GM21367 (cell line): ENCODE data around the gene PITPNC1.
"Not testable (repeated sequence)": the region's sequence is repeated elsewhere in the genome, so short reads cannot be mapped to it uniquely, and the experiment has no call there.

Source experiments
- ATAC-seq: cut with Tn5 transposase; IDR thresholded peaks from one replicate; pipeline ENCODE4 v1.9.1; 2021; ENCODE audit not compliant: unreplicated experiment

PITPNC1 gene

DNA sequence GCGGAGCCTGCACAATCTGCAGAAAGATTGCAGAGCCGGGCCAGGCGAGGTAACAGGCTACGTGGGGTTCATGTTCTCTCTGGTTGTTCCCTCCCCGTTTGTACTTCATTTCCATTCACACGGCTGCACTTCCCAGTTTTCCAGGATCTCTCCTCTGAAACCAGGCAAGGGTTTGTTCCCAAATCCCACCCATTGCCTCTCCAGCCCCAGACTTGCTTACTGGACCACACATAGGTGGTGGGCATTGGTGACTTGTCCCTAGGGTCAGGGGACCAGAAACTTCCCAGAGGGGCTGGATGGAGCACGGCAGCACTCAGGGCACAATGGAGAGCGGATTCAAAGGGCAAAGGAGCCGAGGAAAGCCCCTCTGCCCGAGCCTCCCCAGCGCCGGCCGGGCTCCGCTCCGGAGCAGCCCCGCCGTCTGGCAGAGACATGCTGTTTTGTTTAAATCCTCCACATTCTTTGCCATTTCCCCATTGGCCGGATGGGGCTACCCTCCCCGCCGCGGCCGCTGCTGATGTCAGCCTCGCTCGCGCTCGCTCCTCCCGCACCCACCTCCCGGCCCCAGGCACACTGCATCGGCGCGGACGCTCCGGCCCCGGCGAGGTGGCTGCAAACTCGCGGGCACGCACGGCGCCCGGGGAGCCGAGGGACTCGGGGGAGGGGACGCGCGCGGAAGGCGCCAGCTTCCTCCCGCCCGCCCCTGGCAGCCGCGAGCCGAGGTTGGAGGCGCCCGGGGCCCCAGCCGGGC is at the start of gene PITPNC1:
Gene PITPNC1 (plus strand): TSS at position 545 of the 751 bp plus-strand sequence.
- peak; percentile 51 for ATAC-seq

- ATAC-seq: no peak
These were observed 49.1 kb upstream of the PITPNC1 start for GRCh38 chr17:67328026-67328425.

GRCh38 chr17:67331381-67332161 is 45.5 kb upstream of the PITPNC1 start:
- ATAC-seq: not testable (repeated sequence)

GRCh38 chr17:67332162-67332508 is 44.9 kb upstream of the PITPNC1 start:
- ATAC-seq: not testable (repeated sequence)

DNA sequence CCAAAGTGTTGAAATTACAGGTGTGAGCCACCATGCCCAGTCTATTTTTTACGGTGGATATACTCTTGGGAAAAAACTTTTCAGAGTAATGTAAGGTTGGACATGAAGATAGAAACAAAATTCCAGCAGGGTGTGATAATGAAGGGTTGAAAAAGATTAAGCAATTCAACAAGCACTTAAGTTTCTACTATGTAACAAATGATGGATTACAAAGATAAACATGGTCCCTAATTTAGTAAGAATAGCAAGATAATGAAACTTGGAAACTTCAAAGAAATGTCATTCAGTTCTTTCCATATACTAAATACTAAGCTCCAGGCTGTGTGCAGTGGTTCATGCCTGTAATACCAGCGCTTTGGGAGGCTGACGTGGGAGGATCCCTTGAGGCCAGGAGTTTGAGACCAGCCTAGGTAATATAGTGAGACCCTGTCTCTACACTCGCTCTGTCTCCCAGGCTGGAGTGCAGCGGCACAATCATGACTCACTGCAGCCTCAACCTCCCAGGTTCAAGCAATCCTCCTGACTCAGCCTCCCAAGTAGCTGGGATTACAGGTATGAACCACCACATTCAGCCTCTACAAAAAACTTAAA is 41.7 kb upstream of the PITPNC1 start:
- no peak for ATAC-seq

DNA sequence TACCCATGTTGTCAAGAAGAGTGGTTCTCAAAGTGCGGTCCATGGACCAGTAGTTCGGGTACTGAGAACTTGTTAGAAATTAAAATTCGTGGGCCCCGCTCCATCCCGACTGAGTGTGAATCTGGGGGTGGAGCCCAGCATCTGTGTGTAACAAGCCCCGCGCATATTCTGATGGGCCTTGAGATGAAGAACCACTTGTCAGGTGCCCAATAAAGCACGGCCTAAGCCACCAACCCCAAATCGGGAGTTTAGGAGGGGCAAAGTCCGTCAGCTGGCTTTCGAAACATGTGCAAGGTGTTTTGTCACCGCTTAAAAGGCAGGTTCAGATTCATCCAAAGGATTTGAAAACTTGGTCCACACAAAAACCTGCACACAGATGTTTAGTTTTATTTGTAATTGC is 40.2 kb upstream of the PITPNC1 start:
- ATAC-seq: no peak

GRCh38 chr17:67338353-67338752 is 38.7 kb upstream of the PITPNC1 start:
- not testable (repeated sequence) for ATAC-seq

- ATAC-seq: no peak
These were observed 33.8 kb upstream of the PITPNC1 start for GRCh38 chr17:67343237-67343636.

DNA sequence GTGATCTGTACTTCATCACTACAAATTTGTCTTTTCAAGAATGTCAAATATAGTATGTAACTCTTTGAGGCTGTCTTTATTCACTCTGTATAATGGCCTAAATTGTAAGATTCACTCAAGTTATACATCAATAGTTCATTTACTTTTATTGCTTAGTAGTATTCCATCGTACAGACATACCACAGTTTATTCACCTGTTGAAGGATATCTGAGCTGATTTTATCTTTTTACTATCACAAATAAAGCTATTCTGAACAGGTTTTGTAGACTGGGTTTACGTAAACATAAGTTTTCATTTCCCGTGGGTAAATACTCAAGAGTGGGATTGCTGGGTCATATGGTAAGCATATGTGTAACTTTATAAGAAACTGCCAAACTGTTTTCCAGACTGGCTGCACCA is 29.3 kb upstream of the PITPNC1 start:
- ATAC-seq: no peak

DNA sequence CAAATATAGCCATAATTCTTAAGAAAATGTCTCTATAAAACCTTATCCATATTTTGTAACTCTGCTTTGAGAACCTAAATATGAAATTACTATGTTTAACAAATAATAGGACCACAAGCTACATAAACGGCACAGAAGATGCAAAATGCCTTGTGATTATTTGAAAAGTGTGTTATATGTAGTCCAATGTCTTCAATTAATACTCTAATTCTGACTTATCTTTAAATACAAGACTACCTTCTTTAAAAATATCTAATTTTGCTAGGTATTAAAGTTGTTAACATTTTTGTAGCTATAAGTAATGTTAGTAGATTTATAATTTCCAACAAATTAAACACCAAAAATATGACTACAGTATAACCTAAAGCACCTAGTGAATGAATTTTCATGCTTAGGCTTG is 27.7 kb upstream of the PITPNC1 start:
- ATAC-seq: no peak

- no peak for ATAC-seq
These were observed 23.9 kb upstream of the PITPNC1 start for GRCh38 chr17:67353161-67353560.

DNA sequence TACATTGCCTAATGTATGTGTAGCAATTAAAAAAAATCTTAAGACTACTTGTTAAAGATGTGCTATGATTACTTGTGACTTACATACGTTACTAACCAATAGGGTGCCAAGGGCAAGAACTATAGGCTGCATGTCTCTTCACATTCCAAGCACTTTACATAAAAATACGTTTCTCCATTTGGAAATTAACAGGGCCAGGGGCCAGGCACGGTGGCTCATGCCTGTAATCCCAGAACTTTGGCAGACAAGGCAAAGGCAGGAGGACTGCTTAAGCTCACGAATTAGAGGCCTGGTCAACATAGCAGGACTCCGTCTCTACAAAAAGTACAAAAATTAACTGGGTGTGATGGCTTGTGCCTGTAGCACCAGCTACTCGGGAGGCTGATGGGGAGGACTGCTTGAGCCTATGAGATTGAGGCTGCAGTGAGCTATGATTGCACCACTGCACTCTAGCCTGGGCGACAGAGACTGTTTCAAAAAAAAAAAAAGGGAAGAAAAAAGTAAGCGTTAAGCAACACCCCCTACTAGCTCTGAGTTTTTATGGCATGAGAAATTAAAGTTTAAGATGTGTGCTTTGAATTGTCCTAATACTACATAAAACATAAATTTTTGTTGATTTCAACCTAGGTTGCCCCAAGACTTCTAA is 23.0 kb upstream of the PITPNC1 start:
- no peak for ATAC-seq

DNA sequence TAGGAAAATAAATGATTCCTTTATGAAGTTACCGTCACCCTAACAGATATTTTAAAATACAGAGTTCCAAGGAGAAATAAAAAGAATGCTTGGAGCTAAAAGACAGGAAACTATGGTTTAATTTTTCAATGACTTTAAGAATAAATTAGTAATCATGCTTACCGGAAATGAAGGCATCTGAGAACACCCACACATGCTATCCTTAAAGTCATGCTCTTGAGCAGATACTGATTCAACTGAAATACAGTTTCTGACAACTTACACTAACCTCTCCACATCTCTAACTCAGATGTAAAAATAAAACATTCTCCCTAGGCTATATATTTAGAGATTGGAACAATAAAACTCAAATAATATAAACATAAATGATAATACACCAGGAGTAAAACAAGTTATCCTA is 18.5 kb upstream of the PITPNC1 start:
- no peak for ATAC-seq

DNA sequence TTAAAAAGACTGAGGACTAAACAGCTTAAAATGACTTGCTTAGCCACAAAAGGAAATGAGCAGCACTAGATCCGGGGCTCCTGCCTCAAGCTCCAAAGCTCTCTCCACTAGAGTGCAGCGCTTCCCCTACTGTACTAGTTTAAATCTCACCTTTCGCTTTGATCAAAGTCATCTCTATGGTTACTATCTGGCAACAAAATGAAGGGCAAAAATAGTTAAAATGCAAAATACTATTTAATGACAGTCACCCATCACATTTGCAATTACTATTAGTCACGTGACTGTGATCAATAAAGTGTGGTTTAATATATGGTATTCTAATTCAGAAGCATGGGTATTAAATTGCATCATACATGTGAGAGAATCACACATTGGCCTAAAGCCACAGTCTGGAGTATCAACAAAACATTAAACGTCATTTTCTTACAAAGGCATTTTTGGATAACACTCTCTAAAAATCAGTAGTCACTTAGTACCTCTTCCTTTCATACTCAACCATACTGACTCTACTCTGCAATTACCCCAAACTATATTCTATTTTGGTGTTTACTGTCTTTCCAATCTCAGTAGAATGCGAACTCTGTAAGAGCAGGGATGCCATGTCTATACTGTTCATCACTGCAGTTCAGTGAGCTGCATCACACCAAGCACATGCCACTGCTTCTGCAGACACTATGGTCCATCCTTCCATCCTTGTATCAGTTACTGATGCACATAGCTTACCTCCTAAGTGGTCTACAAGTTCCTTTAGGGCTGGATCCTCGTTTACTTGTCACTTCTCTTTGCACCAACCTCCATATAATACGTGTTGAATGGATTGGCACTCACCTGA is 16.9 kb upstream of the PITPNC1 start:
- ATAC-seq: no peak

- ATAC-seq: no peak
These were observed 16.2 kb upstream of the PITPNC1 start for GRCh38 chr17:67360880-67361279.

DNA sequence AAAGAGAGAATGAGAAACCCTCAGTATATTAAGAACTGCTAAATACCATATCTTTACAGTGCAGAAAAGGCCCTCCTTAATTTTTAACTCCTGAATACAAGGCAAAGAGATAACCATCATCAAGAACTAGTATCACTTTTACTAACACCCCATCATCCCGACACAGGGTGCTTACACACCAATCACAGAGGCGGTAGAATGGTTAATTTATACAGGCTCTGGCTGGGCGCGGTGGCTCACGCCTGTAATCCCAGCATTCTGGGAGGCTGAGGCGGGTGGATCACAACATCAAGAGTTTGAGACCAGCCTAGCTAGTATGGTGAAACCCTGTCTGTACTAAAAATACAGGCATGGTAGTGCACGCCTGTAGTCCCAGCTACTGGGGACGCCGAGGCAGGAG is 14.9 kb upstream of the PITPNC1 start:
- no peak for ATAC-seq

- ATAC-seq: no peak
These were observed 12.0 kb upstream of the PITPNC1 start for GRCh38 chr17:67364847-67365737.

- no peak for ATAC-seq
These were observed 11.3 kb upstream of the PITPNC1 start for GRCh38 chr17:67365738-67366192.
